PC-3 (cell line): ENCODE results near the gene SULF2. TPM values are rescaled to one million over a fixed set of nuclear protein-coding genes. Genes with fewer than 3 reads are reported as not detected.

ENCODE experiments used
- ATAC-seq: fragments of 200-7000 bp; cut with Tn5 transposase; 2 replicates; pipeline ENCODE4 v1.9.1; 2020; ENCODE audit warnings: mild to moderate bottlenecking, moderate library complexity
- BruUV-seq: library from RNA; stranded (reverse); fragments of 400-500 nt; replicated peaks from 2 replicates; lab custom pipeline; 2021; lab: Mats Ljungman, UMichigan
- CTCF ChIA-PET: fragments of 300-600 bp; sonication (Branson Sonifier 250); formaldehyde crosslinking; loops from one replicate; lab custom pipeline; 2022; ENCODE audit warnings: antibody characterized with exemption; lab: Charles Lee
- POLR2A ChIA-PET: fragments of 300-600 bp; sonication (Branson Sonifier 250); formaldehyde crosslinking; loops from one replicate; lab custom pipeline; 2022; ENCODE audit warnings: antibody characterized with exemption; ENCODE audit not compliant: unreplicated experiment; lab: Charles Lee
- DNase-seq: peaks from one replicate; pipeline ENCODE4 v3.0.0-alpha.2; 2015
- H2AFZ ChIP-seq: fragments of 300-600 bp; sonication (generic); 2 replicates; pipeline ENCODE4 v1.6.0; 2016; ENCODE audit warnings: antibody characterized with exemption, low read length
- H3F3A ChIP-seq: fragments of 300-600 bp; sonication (generic); one replicate; pipeline ENCODE4 v1.6.0; 2017; ENCODE audit warnings: antibody characterized with exemption, low read length, control low read depth, mild to moderate bottlenecking; ENCODE audit not compliant: unreplicated experiment
- H3K27ac ChIP-seq: fragments of 300-600 bp; sonication (generic); 2 replicates; pipeline ENCODE4 v1.5.1; 2016; ENCODE audit warnings: mild to moderate bottlenecking, low read length
- H3K27me3 ChIP-seq: fragments of 300-600 bp; sonication (generic); 2 replicates; pipeline ENCODE4 v1.6.1; 2016; ENCODE audit warnings: low read length, mixed read lengths
- H3K36me3 ChIP-seq: fragments of 300-600 bp; sonication (generic); 2 replicates; pipeline ENCODE4 v1.6.1; 2016; ENCODE audit warnings: low read depth, mixed run types, low read length, mixed read lengths
- H3K4me1 ChIP-seq: fragments of 300-600 bp; sonication (generic); 2 replicates; pipeline ENCODE4 v1.5.1; 2016; ENCODE audit warnings: low read length; ENCODE audit not compliant: insufficient read depth
- H3K4me2 ChIP-seq: fragments of 300-600 bp; sonication (generic); 2 replicates; pipeline ENCODE4 v1.6.0; 2016; ENCODE audit warnings: low read length
- H3K4me3 ChIP-seq: fragments of 300-600 bp; sonication (generic); 2 replicates; pipeline ENCODE4 v1.5.1; 2016; ENCODE audit warnings: mild to moderate bottlenecking, low read length, mixed read lengths
- H3K79me2 ChIP-seq: fragments of 300-600 bp; sonication (generic); 2 replicates; pipeline ENCODE4 v1.6.1; 2017; ENCODE audit warnings: low read length, mixed read lengths
- H3K9ac ChIP-seq: fragments of 300-600 bp; sonication (generic); 2 replicates; pipeline ENCODE4 v1.6.0; 2016; ENCODE audit warnings: mild to moderate bottlenecking, low read length
- H3K9me2 ChIP-seq: fragments of 300-600 bp; sonication (generic); replicated peaks from 2 replicates; pipeline ENCODE4 v1.6.1; 2016; ENCODE audit warnings: mixed run types, low read length, mixed read lengths
- H3K9me3 ChIP-seq: fragments of 300-600 bp; sonication (generic); 2 replicates; pipeline ENCODE4 v1.6.1; 2016; ENCODE audit warnings: low read length, mixed read lengths
- H4K20me1 ChIP-seq: fragments of 300-600 bp; sonication (generic); 2 replicates; pipeline ENCODE4 v1.6.1; 2016; ENCODE audit warnings: low read length, mixed read lengths
- EZH2 ChIP-seq: fragments of 300-600 bp; sonication (generic); IDR thresholded peaks from one replicate; pipeline ENCODE4 v1.6.1; 2017; ENCODE audit warnings: antibody characterized with exemption, mild to moderate bottlenecking, low read length; ENCODE audit not compliant: unreplicated experiment
- EZH2phosphoT487 ChIP-seq: fragments of 300-600 bp; sonication (generic); IDR thresholded peaks from 2 replicates; pipeline ENCODE4 v1.6.1; 2018; ENCODE audit warnings: mild to moderate bottlenecking, antibody characterized with exemption, low read length, borderline replicate concordance
- intact Hi-C: fragments of 100-400 bp; cut with micrococcal nuclease; formaldehyde crosslinking; loops from 2 replicates; pipeline ENCODE4 v1.9.0; 2023
- total RNA-seq: library from RNA; depleted of rRNA; stranded (reverse); fragments of >200 nt; gene quantifications from 2 replicates; pipeline ENCODE4 v1.2.3, GENCODE V29; 2014
- TF ChIP-seq, protein P1 (sequence below): fragments of 300-600 bp; sonication (generic); conservative IDR thresholded peaks from 2 replicates; pipeline ENCODE4 v1.5.1; 2017; ENCODE audit warnings: antibody characterized with exemption, low read depth, mild to moderate bottlenecking, low read length

The SULF2 gene
- total RNA-seq, 1 experiment from 2014 or later: 340 TPM

DNA sequence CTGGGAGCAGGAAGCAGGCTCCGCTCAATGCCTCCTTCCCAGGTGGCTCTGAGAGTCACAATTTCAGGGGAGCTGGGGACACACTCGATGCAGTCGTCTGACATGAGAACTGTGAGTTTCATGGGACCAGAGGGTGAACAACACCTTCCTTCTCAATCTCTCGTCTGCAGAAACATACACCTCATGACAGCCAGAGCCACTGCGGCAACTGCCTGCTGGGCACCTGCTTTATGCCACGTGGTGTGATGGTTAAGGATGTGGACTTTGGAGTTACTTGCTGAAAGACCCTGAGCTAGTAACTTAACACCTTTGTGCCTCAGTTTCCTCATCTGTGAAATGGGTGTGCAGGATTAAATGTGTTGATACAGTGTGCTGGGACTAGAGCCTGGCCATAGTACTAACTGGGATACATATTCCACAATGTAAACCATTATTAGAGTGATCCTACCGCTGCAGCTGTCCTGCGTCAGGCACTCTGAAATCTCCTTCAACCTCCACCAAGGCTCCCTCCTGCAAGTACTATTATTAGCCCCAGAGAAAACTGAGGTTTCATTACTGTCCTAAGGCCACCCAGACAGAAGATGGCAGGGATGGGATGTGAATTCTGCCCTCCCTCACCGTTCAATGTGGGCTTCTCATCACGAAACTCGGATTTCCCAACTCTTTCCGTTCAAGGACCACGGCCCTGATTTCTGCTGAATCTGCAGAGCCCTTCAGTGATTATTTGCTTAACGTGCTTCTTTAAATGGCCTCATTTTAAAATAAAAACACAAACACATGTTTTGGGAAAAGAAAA is 24.4 kb downstream of the SULF2 start:
- no peak overlapping the region for H3K4me3 ChIP-seq
- H4K20me1 ChIP-seq: peaks cover 32% of the 10 kb centered on the region
- TF ChIP-seq, protein P1, sequence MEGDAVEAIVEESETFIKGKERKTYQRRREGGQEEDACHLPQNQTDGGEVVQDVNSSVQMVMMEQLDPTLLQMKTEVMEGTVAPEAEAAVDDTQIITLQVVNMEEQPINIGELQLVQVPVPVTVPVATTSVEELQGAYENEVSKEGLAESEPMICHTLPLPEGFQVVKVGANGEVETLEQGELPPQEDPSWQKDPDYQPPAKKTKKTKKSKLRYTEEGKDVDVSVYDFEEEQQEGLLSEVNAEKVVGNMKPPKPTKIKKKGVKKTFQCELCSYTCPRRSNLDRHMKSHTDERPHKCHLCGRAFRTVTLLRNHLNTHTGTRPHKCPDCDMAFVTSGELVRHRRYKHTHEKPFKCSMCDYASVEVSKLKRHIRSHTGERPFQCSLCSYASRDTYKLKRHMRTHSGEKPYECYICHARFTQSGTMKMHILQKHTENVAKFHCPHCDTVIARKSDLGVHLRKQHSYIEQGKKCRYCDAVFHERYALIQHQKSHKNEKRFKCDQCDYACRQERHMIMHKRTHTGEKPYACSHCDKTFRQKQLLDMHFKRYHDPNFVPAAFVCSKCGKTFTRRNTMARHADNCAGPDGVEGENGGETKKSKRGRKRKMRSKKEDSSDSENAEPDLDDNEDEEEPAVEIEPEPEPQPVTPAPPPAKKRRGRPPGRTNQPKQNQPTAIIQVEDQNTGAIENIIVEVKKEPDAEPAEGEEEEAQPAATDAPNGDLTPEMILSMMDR: no peak
- TF ChIP-seq EZH2phosphoT487 (no peak), EZH2 (no peak)
- DNase-seq: no peak
- peaks cover 75% of the 10 kb centered on the region for H3K79me2 ChIP-seq
- H3K4me1 ChIP-seq: no peaks in the 10 kb centered on the region
- H3F3A ChIP-seq: no peaks in the 10 kb centered on the region
- intact Hi-C loops: no loop called here
- ChIA-PET CTCF (no interaction called here), POLR2A (no interaction called here)
- no peak overlapping the region for H2AFZ ChIP-seq
- no peak overlapping the region for H3K27ac ChIP-seq
- H3K9ac ChIP-seq: no peak overlapping the region
- peaks cover 30% of the 10 kb centered on the region for H3K36me3 ChIP-seq
- no peaks in the 10 kb centered on the region for H3K9me2 ChIP-seq
- no TSS peak for BruUV-seq
- no peak for ATAC-seq
- no peak overlapping the region for H3K4me2 ChIP-seq
- no peaks in the 10 kb centered on the region for H3K27me3 ChIP-seq
- no peaks in the 10 kb centered on the region for H3K9me3 ChIP-seq

DNA sequence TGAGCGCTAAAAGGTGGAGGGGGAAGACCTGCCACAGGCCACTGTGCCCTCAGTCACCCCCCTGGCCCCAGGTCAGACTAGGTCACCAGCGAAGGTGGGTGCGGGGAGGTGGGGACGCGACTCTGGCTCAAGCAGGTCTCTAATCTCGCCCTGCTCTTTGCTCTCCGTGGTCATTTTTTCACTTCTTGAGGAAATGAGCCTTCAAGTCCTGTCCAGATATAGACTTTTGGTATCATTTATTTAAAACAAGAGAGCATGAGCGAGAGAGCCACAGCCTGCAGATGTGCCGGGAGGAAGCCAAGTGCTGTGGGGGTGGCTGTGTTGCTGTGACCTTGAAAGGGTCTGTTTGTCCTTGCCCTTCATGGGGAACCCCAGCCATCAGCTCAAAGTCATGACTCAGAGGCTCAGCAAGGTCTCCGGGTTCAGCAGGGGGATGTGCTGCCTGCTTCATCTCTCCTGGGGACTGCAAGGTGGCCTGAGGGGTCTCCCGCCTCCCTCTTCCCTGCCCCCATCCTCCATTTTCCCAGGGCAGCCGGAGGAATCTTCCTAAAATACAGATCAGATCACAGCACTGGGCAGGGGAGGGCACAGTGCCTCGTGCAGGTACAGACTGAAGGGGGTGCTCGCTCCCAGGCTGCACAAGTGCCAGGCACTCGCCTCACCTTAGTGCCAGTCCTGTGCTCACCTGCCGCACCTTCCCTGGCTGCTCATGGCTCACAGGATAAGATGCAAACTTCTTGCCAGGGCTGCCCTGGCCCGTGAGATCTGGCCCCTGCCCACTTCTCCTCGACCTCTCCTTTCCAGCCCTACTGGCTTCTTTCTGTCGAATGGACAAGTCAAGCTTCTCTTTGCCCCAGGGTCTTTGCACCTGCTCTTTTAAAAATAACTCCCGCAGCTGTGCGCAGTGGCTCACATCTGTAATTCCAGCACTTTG is 26.5 kb downstream of the SULF2 start:
- no peaks in the 10 kb centered on the region for H3K9me3 ChIP-seq
- intact Hi-C loops: no loop called here
- ATAC-seq (no peak), DNase-seq (no peak)
- TF ChIP-seq EZH2phosphoT487 (no peak), EZH2 (no peak)
- TF ChIP-seq, protein P1: no peak
- no peak overlapping the region for H3K9ac ChIP-seq
- no peaks in the 10 kb centered on the region for H3K9me2 ChIP-seq
- no peaks in the 10 kb centered on the region for H3F3A ChIP-seq
- H3K27me3 ChIP-seq: no peaks in the 10 kb centered on the region
- no peak overlapping the region for H3K4me3 ChIP-seq
- POLR2A ChIA-PET: no interaction called here
- no peak overlapping the region for H3K27ac ChIP-seq
- no TSS peak for BruUV-seq
- H3K79me2 ChIP-seq: peaks cover 65% of the 10 kb centered on the region
- CTCF ChIA-PET: no interaction called here
- H3K4me2 ChIP-seq: no peak overlapping the region
- H3K36me3 ChIP-seq: peaks cover 44% of the 10 kb centered on the region
- no peaks in the 10 kb centered on the region for H3K4me1 ChIP-seq
- no peak overlapping the region for H2AFZ ChIP-seq
- peaks cover 27% of the 10 kb centered on the region for H4K20me1 ChIP-seq
